ENCODE results near the gene SDF2L1. TPM values are rescaled to one million over a fixed set of nuclear protein-coding genes. Genes with fewer than 3 reads are reported as not detected.
A peak's percentile ranks its signal among the peaks of the same experiment; 100 is the strongest.

Gene SDF2L1
- total and polyA plus RNA-seq, 2 of the 13 experiments (the other 11 are each of a cell fraction or from before 2014, with no cell fraction given) = 18.0 to 57.4 TPM

- no peak for TF ChIP-seq MAFK (conservative IDR thresholded peaks at IDR 0.05 in 1 of 2, IDR thresholded peaks at IDR 0.05 in 1 of 2; ENCODE audit: low read length in 2 of 2)
- no peak for TF ChIP-seq YEATS2 (CRISPR knock-in tag; IDR thresholded peaks at IDR 0.05; ENCODE audit: borderline replicate concordance)
- TF ChIP-seq SIX4 (CRISPR knock-in tag; IDR thresholded peaks at IDR 0.05) = no peak
- TF ChIP-seq ZNF326 (CRISPR knock-in tag; IDR thresholded peaks at IDR 0.05; ENCODE audit: borderline replicate concordance) = no peak
- TF ChIP-seq ZNF674 (CRISPR knock-in tag; IDR thresholded peaks at IDR 0.05; ENCODE audit: low read depth) = no peak
- TF ChIP-seq SP4 (CRISPR knock-in tag; IDR thresholded peaks at IDR 0.05) = 0 out of 2 replicates have a peak, but pooled peaks have one; percentile 17
- no peak for TF ChIP-seq SOX13 (IDR thresholded peaks at IDR 0.05)
- TF ChIP-seq SOX13 (CRISPR knock-in tag; conservative IDR thresholded peaks at IDR 0.05 in 1 of 2, IDR thresholded peaks at IDR 0.05 in 1 of 2) = no peak
- no peak for TF ChIP-seq MIER3 (CRISPR knock-in tag; IDR thresholded peaks at IDR 0.05; ENCODE audit: borderline replicate concordance)
- TF ChIP-seq KLF9 (CRISPR knock-in tag; IDR thresholded peaks at IDR 0.05; ENCODE audit: low read depth) = no peak
- no peak for TF ChIP-seq PRDM15 (CRISPR knock-in tag; IDR thresholded peaks at IDR 0.05)
- 0 out of 2 replicates have a peak, but pooled peaks have one; percentile 9 for TF ChIP-seq ZNF572 (CRISPR knock-in tag; IDR thresholded peaks at IDR 0.05)
- TF ChIP-seq ZFP82 (CRISPR knock-in tag; IDR thresholded peaks at IDR 0.05; ENCODE audit: borderline replicate concordance) = 0 out of 2 replicates have a peak, but pooled peaks have one; percentile 2
- no peak for TF ChIP-seq KMT2A (CRISPR knock-in tag; IDR thresholded peaks at IDR 0.05)
- TF ChIP-seq ZNF841 (CRISPR knock-in tag; IDR thresholded peaks at IDR 0.05; ENCODE audit: borderline replicate concordance) = no peak
- no peak for TF ChIP-seq ZBTB3 (CRISPR knock-in tag; IDR thresholded peaks at IDR 0.05; ENCODE audit: borderline replicate concordance, low read depth)
- TF ChIP-seq NRL (CRISPR knock-in tag; IDR thresholded peaks at IDR 0.05; ENCODE audit: borderline replicate concordance) = no peak
- no peak for TF ChIP-seq ZNF136 (CRISPR knock-in tag; IDR thresholded peaks at IDR 0.05; ENCODE audit: low read depth)
- no peak for TF ChIP-seq HDAC1 (CRISPR knock-in tag; IDR thresholded peaks at IDR 0.05)
- no peak for TF ChIP-seq PBX3 (CRISPR knock-in tag; IDR thresholded peaks at IDR 0.05; ENCODE audit: borderline replicate concordance)
- 0 out of 4 replicates have a peak, but pooled peaks of 1 of the 2 experiments have one; percentile 12 for TF ChIP-seq POLR2A (IDR thresholded peaks at IDR 0.05; ENCODE audit: insufficient read depth in 1 of 2, low read depth in 2 of 2, low read length in 2 of 2)
- no peak for TF ChIP-seq SP5 (CRISPR knock-in tag; IDR thresholded peaks at IDR 0.05; ENCODE audit: borderline replicate concordance, low read depth)
- no peak for TF ChIP-seq TRIM24 (CRISPR knock-in tag; IDR thresholded peaks at IDR 0.05)
- no peak for TF ChIP-seq JUNB (CRISPR knock-in tag; IDR thresholded peaks at IDR 0.05; ENCODE audit: borderline replicate concordance)
- 0 out of 2 replicates have a peak, but pooled peaks have one; percentile 5 for TF ChIP-seq SALL2 (CRISPR knock-in tag; IDR thresholded peaks at IDR 0.05)
- no peak for TF ChIP-seq EHMT2 (IDR thresholded peaks at IDR 0.05; ENCODE audit: borderline replicate concordance, low read depth, low read length)
Measured at GRCh38 chr22:21665047-21665851, 23.1 kb downstream of the SDF2L1 start (continued).
